Cortex of kidney (tissue), 1 donor: Measurements from ENCODE around the gene SPATA7.

ENCODE experiments used
- DNase-seq: peaks from one replicate; lab custom pipeline; 2025; lab: John Stamatoyannopoulos, UW

Gene SPATA7

GRCh38 chr14:88481794-88482193 lies 96.3 kb downstream of the SPATA7 start:
- DNase-seq: no peak

- DNase-seq: no peak
Measured at GRCh38 chr14:88482524-88482923, 97.1 kb downstream of the SPATA7 start.
